Left ventricle myocardium inferior (tissue), 1 donor: Measurements from ENCODE around the gene TIE1. TPM values are rescaled to one million over a fixed set of nuclear protein-coding genes. Genes with fewer than 3 reads are reported as not detected.
"Not testable (repeated sequence)": the region's sequence is repeated elsewhere in the genome, so short reads cannot be mapped to it uniquely, and the experiment has no call there.

Source experiments
- DNase-seq: peaks from one replicate; pipeline ENCODE4 v3.0.0-alpha.2; 2020
- H3K27ac ChIP-seq: fragments of 200-600 bp; replicated peaks from 2 replicates; pipeline ENCODE4 v1.8.0; 2021
- H3K27me3 ChIP-seq: fragments of 200-600 bp; 2 replicates; pipeline ENCODE4 v1.8.0; 2021; ENCODE audit warnings: low read depth
- H3K36me3 ChIP-seq: fragments of 200-600 bp; 2 replicates; pipeline ENCODE4 v1.8.0; 2021
- H3K4me1 ChIP-seq: fragments of 200-600 bp; 2 replicates; pipeline ENCODE4 v1.8.0; 2021
- H3K4me3 ChIP-seq: fragments of 200-600 bp; 2 replicates; pipeline ENCODE4 v1.8.0; 2021; ENCODE audit warnings: mild to moderate bottlenecking, moderate library complexity
- H3K9me3 ChIP-seq: fragments of 200-600 bp; replicated peaks from 2 replicates; pipeline ENCODE4 v1.8.0; 2021
- CTCF ChIP-seq: fragments of 200-600 bp; IDR thresholded peaks from 2 replicates; pipeline ENCODE4 v1.8.0; 2021; ENCODE audit warnings: antibody characterized with exemption, mild to moderate bottlenecking, borderline replicate concordance
- intact Hi-C: fragments of 100-400 bp; cut with micrococcal nuclease; formaldehyde crosslinking; loops from one replicate; pipeline ENCODE4 v1.11.0; 2022
- total RNA-seq: library from RNA; stranded (reverse); fragmentation: NEBNext Ultra II Directional; extraction: Animal tissue kit (Norgen Biotek cat#: 25700); gene quantifications from one replicate; pipeline ENCODE4 v1.2.1, GENCODE V29; 2021
- donor health status: DM: no; HTN: yes; CAD: no; lungs with severe emphysema.

The TIE1 gene
- total RNA-seq, 1 donor from 2014 or later = 25.1 TPM

- Histone ChIP-seq H3K9me3 (no peaks in the 10 kb centered on the region), H3K36me3 (peaks cover 41% of the 10 kb centered on the region), H3K27me3 (no peaks in the 10 kb centered on the region), H3K4me3 (peak overlapping the region; percentile 95), H3K4me1 (peaks cover 46% of the 10 kb centered on the region), H3K27ac (peak overlapping the region; percentile 98)
- intact Hi-C loops = no loop called here
- no peak for TF ChIP-seq CTCF
- DNase-seq = no peak
Measured at GRCh38 chr1:43366601-43367025, 65.8 kb downstream of the TIE1 start.

- H3K4me1 ChIP-seq = peaks cover 47% of the 10 kb centered on the region
- H3K4me3 ChIP-seq = peak overlapping the region; percentile 95
- intact Hi-C loops = no loop called here
- no peaks in the 10 kb centered on the region for H3K27me3 ChIP-seq
- no peak for TF ChIP-seq CTCF
- DNase-seq = peak; percentile 25
- H3K9me3 ChIP-seq = no peaks in the 10 kb centered on the region
- H3K36me3 ChIP-seq = peaks cover 34% of the 10 kb centered on the region
- peak overlapping the region; percentile 98 for H3K27ac ChIP-seq
Measured at GRCh38 chr1:43367026-43367903, 66.5 kb downstream of the TIE1 start.

- intact Hi-C loops = no loop called here
- Histone ChIP-seq H3K9me3 (no peaks in the 10 kb centered on the region), H3K4me3 (peak within 1 kb of the TSS; percentile 95), H3K36me3 (peaks cover 26% of the 10 kb centered on the region), H3K4me1 (peaks cover 56% of the 10 kb centered on the region), H3K27me3 (no peaks in the 10 kb centered on the region), H3K27ac (peak within 1 kb of the TSS; percentile 98)
- TF ChIP-seq CTCF = peak; percentile 31
- DNase-seq = peak; percentile 95
Measured at GRCh38 chr1:43367904-43368645, 67.3 kb downstream of the TIE1 start, which contains the start of gene ELOVL1. Gene ELOVL1 (minus strand): TSS chr1:43368011. CDS start chr1:43365609, 2,402 bp downstream.

- H3K27ac ChIP-seq = peak overlapping the region; percentile 98
- no peak for DNase-seq
- no peaks in the 10 kb centered on the region for H3K9me3 ChIP-seq
- H3K4me3 ChIP-seq = peak overlapping the region; percentile 95
- no peak for TF ChIP-seq CTCF
- peaks cover 61% of the 10 kb centered on the region for H3K4me1 ChIP-seq
- intact Hi-C loops = no loop called here
- no peaks in the 10 kb centered on the region for H3K27me3 ChIP-seq
- H3K36me3 ChIP-seq = peaks cover 21% of the 10 kb centered on the region
Measured at GRCh38 chr1:43368646-43369020, 67.9 kb downstream of the TIE1 start.

- DNase-seq, H3K36me3 ChIP-seq, H3K4me3 ChIP-seq, H3K9me3 ChIP-seq, H3K27me3 ChIP-seq, H3K27ac ChIP-seq, intact Hi-C loops: not testable (repeated sequence)
- H3K4me1 ChIP-seq = peaks cover 66% of the 10 kb centered on the region
Measured at GRCh38 chr1:43369779-43370178, 69.0 kb downstream of the TIE1 start.

- Histone ChIP-seq H3K4me3 (no peak overlapping the region), H3K27me3 (no peaks in the 10 kb centered on the region), H3K4me1 (peaks cover 65% of the 10 kb centered on the region), H3K36me3 (peaks cover 1% of the 10 kb centered on the region), H3K27ac (no peak overlapping the region), H3K9me3 (no peaks in the 10 kb centered on the region)
- no peak for TF ChIP-seq CTCF
- intact Hi-C loops = no loop called here
- DNase-seq = no peak
Measured at GRCh38 chr1:43370564-43370963, 69.8 kb downstream of the TIE1 start.
